Mucosa of descending colon (tissue), 3 donors: ENCODE measurements around the gene SRMS. TPM values are rescaled to one million over a fixed set of nuclear protein-coding genes. Genes with fewer than 3 reads are reported as not detected.

ENCODE experiments used
- ATAC-seq: fragments of 200-7000 bp; cut with Tn5 transposase; one replicate; pipeline ENCODE4 v1.9.1; 2020; ENCODE audit warnings: mild to moderate bottlenecking, moderate library complexity
- DNase-seq, 3 donors: peaks; one replicate each; pipeline ENCODE4 v3.0.0-alpha.2; 2020
- H3K36me3 ChIP-seq: fragments of 200-600 bp; one replicate; pipeline ENCODE4 v1.8.0; 2021; ENCODE audit warnings: low read depth, mild to moderate bottlenecking
- H3K4me1 ChIP-seq: fragments of 200-600 bp; one replicate; pipeline ENCODE4 v1.8.0; 2021; ENCODE audit warnings: low read depth, mild to moderate bottlenecking
- H3K4me3 ChIP-seq: fragments of 200-600 bp; one replicate; pipeline ENCODE4 v1.8.0; 2021; ENCODE audit warnings: mild to moderate bottlenecking
- H3K9me3 ChIP-seq: fragments of 200-600 bp; one replicate; pipeline ENCODE4 v1.8.0; 2021; ENCODE audit warnings: mild to moderate bottlenecking
- CTCF ChIP-seq: fragments of 200-600 bp; IDR thresholded peaks from one replicate; pipeline ENCODE4 v1.8.0; 2022; ENCODE audit warnings: antibody characterized with exemption, mild to moderate bottlenecking
- intact Hi-C, 2 donors: fragments of 100-400 bp; cut with DNase I in 1 of 2; cut with micrococcal nuclease in 1 of 2; formaldehyde crosslinking; loops; one replicate each; pipeline versions ENCODE4 v1.11.0 to v1.11.1; 2022; cut with DNase I, micrococcal nuclease
- total RNA-seq, 3 donors: library from RNA; stranded (reverse); fragmentation: NEBNext Ultra II Directional in 2 of 3; extraction: Animal tissue kit (Norgen Biotek cat#: 25700) in 2 of 3; gene quantifications; one replicate each; pipeline versions ENCODE4 v1.2.1 to v1.2.4, GENCODE V29; 2021 to 2023
- donor health status: DM: no; HTN: no; CAD: no; lungs with moderate emphysema.
- donor health status: DM: no; HTN: no; CAD: no.
- donor health status: DM: no; HTN: yes; CAD: no.

SRMS gene
- total RNA-seq, 3 donors from 2014 or later, result 0.25 to 0.52 (median 0.27) TPM

- no peak for TF ChIP-seq CTCF
- H3K36me3 ChIP-seq, result no peaks in the 10 kb centered on the region
- H3K4me3 ChIP-seq, result no peak overlapping the region
- ATAC-seq (no peak), DNase-seq (no peak)
- H3K9me3 ChIP-seq, result no peaks in the 10 kb centered on the region
- no peaks in the 10 kb centered on the region for H3K4me1 ChIP-seq
- intact Hi-C loops, result no loop called here
Observed at GRCh38 chr20:63513207-63513606, 34.3 kb downstream of the SRMS start.

GRCh38 chr20:63509088-63509564 lies 38.4 kb downstream of the SRMS start:
- ATAC-seq (no peak), DNase-seq (no peak)
- no peak for TF ChIP-seq CTCF
- H3K9me3 ChIP-seq, result no peaks in the 10 kb centered on the region
- H3K4me3 ChIP-seq, result no peak overlapping the region
- H3K36me3 ChIP-seq, result no peaks in the 10 kb centered on the region
- H3K4me1 ChIP-seq, result no peaks in the 10 kb centered on the region
- intact Hi-C loops, result no loop called here

- ATAC-seq (no peak), DNase-seq (no peak)
- Histone ChIP-seq H3K36me3 (no peaks in the 10 kb centered on the region), H3K9me3 (no peaks in the 10 kb centered on the region), H3K4me3 (no peak overlapping the region), H3K4me1 (no peaks in the 10 kb centered on the region)
- intact Hi-C loops, result no loop called here
- no peak for TF ChIP-seq CTCF
Observed at GRCh38 chr20:63508072-63508768, 39.3 kb downstream of the SRMS start.

- ATAC-seq, result no peak
- intact Hi-C loops, result no loop called here
- no peaks in the 10 kb centered on the region for H3K36me3 ChIP-seq
- DNase-seq, result no peak
- no peaks in the 10 kb centered on the region for H3K9me3 ChIP-seq
- no peaks in the 10 kb centered on the region for H3K4me1 ChIP-seq
- H3K4me3 ChIP-seq, result no peak overlapping the region
- TF ChIP-seq CTCF, result no peak
Observed at GRCh38 chr20:63507083-63507743, 40.3 kb downstream of the SRMS start.

GRCh38 chr20:63505723-63506122 lies 41.8 kb downstream of the SRMS start:
- H3K9me3 ChIP-seq, result no peaks in the 10 kb centered on the region
- no peak for DNase-seq
- intact Hi-C loops, result no loop called here
- H3K4me3 ChIP-seq, result no peak overlapping the region
- H3K4me1 ChIP-seq, result no peaks in the 10 kb centered on the region
- TF ChIP-seq CTCF, result no peak
- ATAC-seq, result no peak
- H3K36me3 ChIP-seq, result no peaks in the 10 kb centered on the region
